HG03135 (cell line): Measurements from ENCODE around the gene MAPKBP1.
"Not testable (repeated sequence)": the region's sequence is repeated elsewhere in the genome, so short reads cannot be mapped to it uniquely, and the experiment has no call there.

ENCODE experiments used
- ATAC-seq: cut with Tn5 transposase; IDR thresholded peaks from one replicate; pipeline ENCODE4 v1.9.1; 2021; ENCODE audit warnings: mild to moderate bottlenecking, moderate library complexity; ENCODE audit not compliant: unreplicated experiment

The MAPKBP1 gene, protein sequence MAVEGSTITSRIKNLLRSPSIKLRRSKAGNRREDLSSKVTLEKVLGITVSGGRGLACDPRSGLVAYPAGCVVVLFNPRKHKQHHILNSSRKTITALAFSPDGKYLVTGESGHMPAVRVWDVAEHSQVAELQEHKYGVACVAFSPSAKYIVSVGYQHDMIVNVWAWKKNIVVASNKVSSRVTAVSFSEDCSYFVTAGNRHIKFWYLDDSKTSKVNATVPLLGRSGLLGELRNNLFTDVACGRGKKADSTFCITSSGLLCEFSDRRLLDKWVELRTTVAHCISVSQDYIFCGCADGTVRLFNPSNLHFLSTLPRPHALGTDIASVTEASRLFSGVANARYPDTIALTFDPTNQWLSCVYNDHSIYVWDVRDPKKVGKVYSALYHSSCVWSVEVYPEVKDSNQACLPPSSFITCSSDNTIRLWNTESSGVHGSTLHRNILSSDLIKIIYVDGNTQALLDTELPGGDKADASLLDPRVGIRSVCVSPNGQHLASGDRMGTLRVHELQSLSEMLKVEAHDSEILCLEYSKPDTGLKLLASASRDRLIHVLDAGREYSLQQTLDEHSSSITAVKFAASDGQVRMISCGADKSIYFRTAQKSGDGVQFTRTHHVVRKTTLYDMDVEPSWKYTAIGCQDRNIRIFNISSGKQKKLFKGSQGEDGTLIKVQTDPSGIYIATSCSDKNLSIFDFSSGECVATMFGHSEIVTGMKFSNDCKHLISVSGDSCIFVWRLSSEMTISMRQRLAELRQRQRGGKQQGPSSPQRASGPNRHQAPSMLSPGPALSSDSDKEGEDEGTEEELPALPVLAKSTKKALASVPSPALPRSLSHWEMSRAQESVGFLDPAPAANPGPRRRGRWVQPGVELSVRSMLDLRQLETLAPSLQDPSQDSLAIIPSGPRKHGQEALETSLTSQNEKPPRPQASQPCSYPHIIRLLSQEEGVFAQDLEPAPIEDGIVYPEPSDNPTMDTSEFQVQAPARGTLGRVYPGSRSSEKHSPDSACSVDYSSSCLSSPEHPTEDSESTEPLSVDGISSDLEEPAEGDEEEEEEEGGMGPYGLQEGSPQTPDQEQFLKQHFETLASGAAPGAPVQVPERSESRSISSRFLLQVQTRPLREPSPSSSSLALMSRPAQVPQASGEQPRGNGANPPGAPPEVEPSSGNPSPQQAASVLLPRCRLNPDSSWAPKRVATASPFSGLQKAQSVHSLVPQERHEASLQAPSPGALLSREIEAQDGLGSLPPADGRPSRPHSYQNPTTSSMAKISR (N-terminal part only)

GRCh38 chr15:41774062-41774881 is at the start of gene MAPKBP1:
Gene MAPKBP1, plus strand, starts transcription at chr15:41774484. Its CDS starts 792 bp downstream, at chr15:41775276.
- peak; percentile 76 for ATAC-seq

DNA sequence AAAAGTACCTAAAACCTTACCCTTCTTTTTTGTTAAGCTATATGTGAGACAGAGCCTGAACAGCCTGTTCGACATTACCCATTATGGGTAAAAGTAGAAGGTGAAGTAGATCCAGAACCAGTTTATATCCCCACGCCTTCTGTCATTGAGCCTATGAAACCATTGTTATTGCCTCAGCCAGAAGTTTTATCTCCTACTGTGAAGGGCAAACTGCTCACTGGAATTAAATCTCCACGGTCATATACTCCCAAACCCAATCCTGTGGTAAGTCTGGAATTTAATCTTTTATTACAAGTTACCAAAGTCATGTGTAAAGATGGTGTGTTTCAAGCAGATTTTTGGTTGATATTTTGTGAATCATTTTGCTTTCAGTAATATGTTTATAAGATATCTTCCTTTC is 47.1 kb upstream of the MAPKBP1 start:
- ATAC-seq: no peak

DNA sequence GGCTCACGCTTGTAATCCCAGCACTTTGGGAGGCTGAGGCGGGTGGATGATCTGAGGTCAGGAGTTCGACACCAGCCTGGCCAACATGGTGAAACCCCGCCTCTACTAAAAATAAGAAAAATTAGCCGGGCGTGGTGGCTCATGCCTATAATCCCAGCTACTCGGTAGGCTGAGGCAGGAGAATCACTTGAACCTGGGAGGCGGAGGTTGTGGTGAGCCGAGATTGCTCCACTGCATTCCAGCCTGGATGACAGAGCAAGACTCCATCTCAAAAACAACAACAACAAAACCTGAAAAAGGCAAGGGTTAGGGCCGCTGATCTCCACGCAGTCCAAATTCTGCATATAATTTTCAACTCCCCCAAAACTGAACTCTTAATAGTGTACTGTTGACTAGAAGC is 46.2 kb upstream of the MAPKBP1 start:
- ATAC-seq: not testable (repeated sequence)

DNA sequence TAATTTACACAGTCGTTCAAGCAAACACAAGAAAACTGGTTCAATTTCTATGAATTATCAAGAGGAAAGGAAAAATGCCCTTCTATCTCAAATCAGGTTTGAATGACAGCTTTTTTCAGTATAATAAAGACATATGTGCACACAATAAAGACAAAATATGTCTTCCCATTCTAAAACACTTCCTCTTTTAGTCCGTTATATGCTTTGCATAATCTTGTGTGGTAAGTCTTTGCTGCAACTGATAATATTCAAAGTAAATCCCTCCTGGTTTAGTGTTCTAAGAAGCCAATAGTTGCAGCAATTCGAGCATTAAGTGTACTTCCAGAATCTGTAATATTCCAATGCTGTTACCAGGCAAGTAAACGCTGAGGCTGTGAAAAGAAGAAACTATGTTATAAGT is 43.7 kb upstream of the MAPKBP1 start:
- no peak for ATAC-seq

- no peak for ATAC-seq
Measured at GRCh38 chr15:41732483-41732882, 41.8 kb upstream of the MAPKBP1 start.

DNA sequence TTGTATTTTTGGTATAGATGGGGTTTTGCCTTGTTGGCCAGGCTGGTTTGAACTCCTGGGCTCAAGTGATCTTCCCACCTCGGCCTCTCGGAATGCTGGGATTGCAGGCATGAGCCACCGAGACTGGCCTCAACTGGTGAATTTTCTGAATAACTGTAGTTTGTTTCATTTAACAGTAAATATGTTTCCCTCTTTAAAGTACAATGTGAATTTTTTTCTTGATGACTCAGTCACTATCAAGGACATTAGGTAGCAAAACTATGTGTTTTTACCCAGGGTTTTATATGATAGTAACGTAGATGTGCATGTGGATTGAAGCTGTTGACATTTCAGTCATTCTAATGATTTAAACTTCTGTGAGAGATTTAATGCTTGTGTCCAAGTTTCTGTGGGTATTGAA is 40.2 kb upstream of the MAPKBP1 start:
- ATAC-seq: no peak

GRCh38 chr15:41735046-41735445 is 39.2 kb upstream of the MAPKBP1 start:
- no peak for ATAC-seq

GRCh38 chr15:41735492-41735891 is 38.8 kb upstream of the MAPKBP1 start:
- not testable (repeated sequence) for ATAC-seq

GRCh38 chr15:41746802-41747201 is 27.5 kb upstream of the MAPKBP1 start:
- ATAC-seq: no peak

- ATAC-seq: no peak
Measured at GRCh38 chr15:41756198-41756597, 18.1 kb upstream of the MAPKBP1 start.

DNA sequence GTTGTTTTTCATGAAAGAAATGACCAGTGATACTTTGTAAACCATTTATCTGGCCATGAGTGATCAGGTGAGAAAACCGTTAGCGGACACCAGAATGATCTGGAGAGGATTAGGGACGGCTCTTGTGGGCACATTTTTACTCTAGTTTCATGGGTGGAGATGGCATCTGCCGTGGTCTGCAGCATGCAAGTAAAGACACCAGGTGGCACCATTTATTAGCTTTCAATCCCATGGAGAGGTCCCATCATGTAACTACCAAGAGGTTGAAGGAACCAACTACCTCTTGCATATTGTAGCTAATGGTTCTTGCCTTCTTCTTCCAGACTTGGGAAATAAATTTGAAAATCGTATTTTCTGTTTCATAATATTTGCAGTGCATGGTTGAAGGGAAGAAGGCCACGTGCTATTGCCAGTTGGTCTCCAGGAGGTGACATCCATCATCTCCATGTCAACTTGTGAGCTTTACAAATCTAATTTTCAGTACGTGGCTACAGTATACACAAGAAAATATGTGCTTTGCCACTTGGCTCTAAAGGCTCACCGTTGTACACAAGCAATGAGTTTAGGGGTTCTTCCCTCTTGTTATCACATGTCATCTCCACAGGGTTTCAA is 1.5 kb upstream of the MAPKBP1 start:
- no peak for ATAC-seq

- no peak for ATAC-seq
Measured at GRCh38 chr15:41773332-41773728, 954 bp upstream of the MAPKBP1 start.

GRCh38 chr15:41773729-41774061 is 589 bp upstream of the MAPKBP1 start:
- ATAC-seq: no peak

DNA sequence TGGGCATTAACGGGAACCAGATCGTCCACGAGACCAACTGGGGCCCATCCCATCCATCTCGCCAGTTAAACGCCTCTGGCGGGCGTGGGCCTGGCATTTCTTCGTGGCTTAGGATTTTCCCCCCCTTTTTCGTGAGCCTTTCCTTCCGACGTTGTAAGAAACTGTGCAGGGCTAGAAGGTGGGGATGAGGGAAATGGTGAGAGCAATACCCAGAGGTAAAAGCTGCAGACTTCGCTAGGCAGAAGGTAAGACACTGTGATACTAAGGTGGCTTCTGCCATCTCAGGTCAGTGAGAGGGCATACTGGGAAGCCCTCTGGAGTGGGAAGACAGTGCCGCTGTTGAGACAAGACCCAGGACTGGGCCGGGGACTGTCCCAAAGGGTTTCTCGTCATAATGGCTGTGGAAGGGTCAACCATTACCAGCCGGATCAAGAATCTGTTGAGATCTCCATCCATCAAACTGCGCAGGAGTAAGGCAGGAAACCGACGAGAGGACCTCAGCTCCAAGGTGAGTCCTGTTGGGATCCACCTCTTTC is 666 bp downstream of the MAPKBP1 start:
- peak; percentile 4 for ATAC-seq

DNA sequence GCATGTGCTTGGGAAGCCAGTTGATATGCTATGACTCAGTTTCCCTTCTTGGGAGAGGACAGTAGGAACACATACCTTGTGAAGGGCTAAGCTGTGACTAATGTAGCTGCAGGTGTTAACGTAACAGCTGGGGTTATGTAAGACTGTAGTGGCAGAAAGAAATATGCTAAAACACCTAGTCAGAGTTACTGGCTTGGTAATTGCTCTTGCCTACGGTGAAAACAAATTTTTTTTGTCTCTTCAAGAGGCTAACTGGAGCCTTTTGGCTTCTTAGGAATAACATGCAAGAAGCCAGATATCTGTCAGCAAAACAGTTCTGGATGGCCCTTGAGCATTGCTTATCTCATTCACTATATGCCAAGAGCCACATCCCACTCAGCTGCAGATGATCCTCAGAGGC is 1.4 kb downstream of the MAPKBP1 start:
- no peak for ATAC-seq

- no peak for ATAC-seq
Measured at GRCh38 chr15:41777421-41777973, 3.2 kb downstream of the MAPKBP1 start.

GRCh38 chr15:41778521-41778920 is 4.2 kb downstream of the MAPKBP1 start:
- ATAC-seq: no peak

DNA sequence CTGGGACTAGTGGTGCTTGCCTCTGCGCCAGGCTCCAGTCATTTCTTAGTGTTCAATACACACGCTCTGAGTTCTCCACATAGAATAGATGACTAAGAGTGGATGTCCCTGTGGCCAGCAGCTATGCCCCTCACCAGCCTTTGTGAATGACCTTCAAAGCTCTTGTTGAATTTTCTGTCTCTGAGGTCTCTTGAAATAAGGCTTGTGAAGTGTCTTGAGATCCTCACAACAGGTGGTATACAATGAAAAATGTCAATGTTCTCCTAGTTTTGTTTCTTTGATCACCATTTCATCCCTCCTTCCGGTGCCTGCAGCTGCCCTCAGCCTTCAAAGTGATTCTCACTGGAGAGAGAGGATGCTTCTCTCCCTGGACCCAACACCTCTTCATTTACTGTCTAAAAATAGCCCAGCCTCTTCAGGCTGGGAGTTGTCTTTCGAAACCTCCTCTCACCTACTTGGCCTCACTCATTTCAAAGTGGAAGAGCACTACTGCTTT is 5.4 kb downstream of the MAPKBP1 start:
- no peak for ATAC-seq

DNA sequence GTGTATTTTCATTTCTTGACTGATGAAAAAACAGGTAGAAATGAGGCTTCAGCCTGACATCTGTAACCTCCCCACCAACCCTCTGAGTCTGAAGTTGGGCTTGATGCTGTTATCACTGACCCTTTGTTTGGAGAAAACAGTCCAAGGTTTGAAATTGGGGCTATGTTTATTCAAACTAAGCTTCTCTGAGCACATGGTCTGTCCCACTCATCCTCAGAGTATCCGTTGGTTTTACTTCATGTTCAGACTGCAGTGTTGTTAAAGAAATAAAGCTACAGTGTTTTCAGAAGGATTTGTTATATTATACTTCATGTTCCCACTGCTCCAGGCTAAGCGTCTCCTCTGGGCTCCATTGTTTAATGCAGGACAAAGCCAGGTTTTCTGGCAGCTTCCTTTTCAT is 6.0 kb downstream of the MAPKBP1 start:
- no peak for ATAC-seq
